ENCODE measurements around the gene DNAH2.
A peak's percentile ranks its signal among the peaks of the same experiment; 100 is the strongest.

The DNAH2 gene

GRCh38 chr17:7716901-7717755 is at the start of gene DNAH2:
TSS of gene DNAH2 (plus strand) at chr17:7717744. CDS start at chr17:7719735, 1,991 bp downstream.
- peak; percentile 87 to 93 for DNase-seq

GRCh38 chr17:7668482-7668881 is 49.1 kb upstream of the DNAH2 start:
- no peak for DNase-seq

GRCh38 chr17:7673239-7673638 is 44.3 kb upstream of the DNAH2 start:
- peak in 1 of 2 experiments; percentile 33 for DNase-seq

GRCh38 chr17:7674934-7675333 is 42.6 kb upstream of the DNAH2 start:
- no peak for DNase-seq

- no peak for DNase-seq
Measured at GRCh38 chr17:7676533-7676932, 41.0 kb upstream of the DNAH2 start.

- no peak for DNase-seq
Measured at GRCh38 chr17:7677388-7678067, 40.0 kb upstream of the DNAH2 start.

- DNase-seq, result no peak
Measured at GRCh38 chr17:7684851-7685532, 32.6 kb upstream of the DNAH2 start.

- peak; percentile 88 to 91 for DNase-seq
Measured at GRCh38 chr17:7685533-7686221, 31.9 kb upstream of the DNAH2 start.

- DNase-seq, result peak; percentile 79 to 88
Measured at GRCh38 chr17:7686222-7687071, 31.1 kb upstream of the DNAH2 start.

GRCh38 chr17:7687072-7687907 is 30.3 kb upstream of the DNAH2 start, which contains the start of gene TP53:
TSS of gene TP53 (minus strand) at chr17:7687490. CDS start at chr17:7676594, 10,896 bp downstream.
- DNase-seq, result peak; percentile 81 to 88

GRCh38 chr17:7687908-7688807 is 29.4 kb upstream of the DNAH2 start, which contains the start of gene WRAP53:
TSS of gene WRAP53 (plus strand) at chr17:7688477. CDS start at chr17:7688649, 172 bp downstream.
- peak; percentile 93 to 96 for DNase-seq

GRCh38 chr17:7688808-7689316 is 28.7 kb upstream of the DNAH2 start:
- DNase-seq, result no peak

- no peak for DNase-seq
Measured at GRCh38 chr17:7695586-7695985, 22.0 kb upstream of the DNAH2 start.

GRCh38 chr17:7697828-7698588 is 19.5 kb upstream of the DNAH2 start:
- no peak for DNase-seq

- no peak for DNase-seq
Measured at GRCh38 chr17:7700510-7700909, 17.0 kb upstream of the DNAH2 start.

GRCh38 chr17:7701681-7702080 is 15.9 kb upstream of the DNAH2 start:
- DNase-seq, result no peak

- DNase-seq, result no peak
Measured at GRCh38 chr17:7702776-7703175, 14.8 kb upstream of the DNAH2 start.
